NCI-H526 treated with DMSO at 0.1 percent for 48 hours (cell line): ENCODE measurements around the gene AVP.

Experiments used
- DNase-seq: peaks from one replicate; lab custom pipeline; 2025; lab: John Stamatoyannopoulos, UW

AVP gene

DNA sequence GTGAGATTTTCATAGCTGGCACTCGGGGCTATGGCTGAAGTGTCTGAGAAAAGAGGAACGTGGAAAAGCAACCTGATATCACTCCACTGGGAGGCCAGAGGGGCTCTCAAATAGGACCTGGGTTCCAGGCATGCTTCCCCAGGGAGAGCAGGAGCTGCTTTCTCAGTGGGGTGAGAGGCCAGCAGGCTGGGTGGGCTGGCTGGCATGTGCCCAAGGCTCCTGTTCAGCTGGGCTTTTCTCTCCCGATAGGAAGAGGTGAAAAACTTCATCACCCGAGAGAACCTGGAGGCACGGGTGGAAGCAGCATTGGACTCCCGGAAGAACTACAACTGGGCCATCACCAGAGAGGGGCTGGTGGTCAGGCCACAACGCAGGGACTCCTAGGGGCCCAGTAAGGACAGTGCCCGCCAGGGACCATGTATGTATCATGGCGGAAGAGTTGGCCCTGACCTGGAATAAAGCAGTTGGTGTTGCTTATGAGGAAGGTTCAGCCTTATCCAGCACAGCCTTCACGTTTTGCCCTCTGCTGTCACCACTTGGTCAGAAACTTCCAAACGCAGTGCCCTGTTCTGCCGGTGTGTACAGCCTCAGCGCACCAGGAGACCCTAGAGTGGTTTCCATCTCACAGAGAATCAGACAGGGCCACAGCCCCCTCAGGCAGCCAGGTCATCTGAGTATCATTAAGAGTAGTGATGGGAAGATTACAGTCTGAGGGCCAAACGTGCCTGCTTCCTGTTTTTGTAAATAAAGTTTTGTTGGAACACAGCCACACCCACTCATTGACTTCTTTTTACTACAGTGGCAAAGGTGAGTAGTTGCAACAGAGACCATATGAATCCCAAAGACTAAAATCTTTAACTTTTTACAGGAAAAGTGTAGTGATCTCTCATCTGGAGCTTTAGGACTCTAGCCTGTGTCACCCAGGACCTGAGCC, 36.8 kb downstream of the AVP start:
- no peak for DNase-seq

DNA sequence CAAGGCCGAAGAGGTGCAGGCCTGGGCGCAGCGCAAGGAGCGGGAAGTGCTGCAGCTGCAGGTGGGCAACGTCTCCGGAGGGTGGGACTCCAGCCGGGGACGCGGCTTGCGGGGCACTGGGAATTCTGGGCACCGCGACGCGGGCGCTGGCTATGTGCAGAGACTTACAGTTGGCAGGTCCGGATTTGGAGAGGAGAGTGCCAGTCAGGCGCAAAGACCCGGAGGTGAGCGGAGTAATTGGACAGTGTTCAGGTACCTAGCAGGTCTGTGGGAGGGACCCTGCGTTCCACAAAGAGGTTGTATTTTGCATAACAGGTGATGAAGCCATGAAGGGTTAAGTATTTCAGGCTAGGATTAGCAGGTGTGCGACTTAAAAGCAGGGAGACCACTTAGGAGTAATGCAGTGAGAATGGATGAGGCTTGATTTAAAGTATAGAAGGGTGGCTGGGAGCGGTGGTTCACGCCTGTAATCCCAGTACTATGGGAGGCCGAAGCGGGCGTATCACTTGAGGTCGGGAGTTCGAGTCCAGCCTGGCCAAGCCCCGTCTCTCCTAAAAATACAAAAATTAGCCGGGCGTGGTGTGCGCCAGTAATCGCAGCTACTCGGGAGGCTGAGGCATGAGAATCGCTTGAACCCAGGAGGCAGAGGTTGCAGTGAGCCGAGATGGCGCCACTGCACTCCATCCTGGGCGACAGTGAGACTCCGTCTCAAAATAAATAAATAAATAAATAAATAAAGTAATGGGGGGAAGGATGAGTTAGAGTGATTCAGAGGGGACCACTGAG, 37.7 kb downstream of the AVP start:
- DNase-seq: peak; percentile 94

DNA sequence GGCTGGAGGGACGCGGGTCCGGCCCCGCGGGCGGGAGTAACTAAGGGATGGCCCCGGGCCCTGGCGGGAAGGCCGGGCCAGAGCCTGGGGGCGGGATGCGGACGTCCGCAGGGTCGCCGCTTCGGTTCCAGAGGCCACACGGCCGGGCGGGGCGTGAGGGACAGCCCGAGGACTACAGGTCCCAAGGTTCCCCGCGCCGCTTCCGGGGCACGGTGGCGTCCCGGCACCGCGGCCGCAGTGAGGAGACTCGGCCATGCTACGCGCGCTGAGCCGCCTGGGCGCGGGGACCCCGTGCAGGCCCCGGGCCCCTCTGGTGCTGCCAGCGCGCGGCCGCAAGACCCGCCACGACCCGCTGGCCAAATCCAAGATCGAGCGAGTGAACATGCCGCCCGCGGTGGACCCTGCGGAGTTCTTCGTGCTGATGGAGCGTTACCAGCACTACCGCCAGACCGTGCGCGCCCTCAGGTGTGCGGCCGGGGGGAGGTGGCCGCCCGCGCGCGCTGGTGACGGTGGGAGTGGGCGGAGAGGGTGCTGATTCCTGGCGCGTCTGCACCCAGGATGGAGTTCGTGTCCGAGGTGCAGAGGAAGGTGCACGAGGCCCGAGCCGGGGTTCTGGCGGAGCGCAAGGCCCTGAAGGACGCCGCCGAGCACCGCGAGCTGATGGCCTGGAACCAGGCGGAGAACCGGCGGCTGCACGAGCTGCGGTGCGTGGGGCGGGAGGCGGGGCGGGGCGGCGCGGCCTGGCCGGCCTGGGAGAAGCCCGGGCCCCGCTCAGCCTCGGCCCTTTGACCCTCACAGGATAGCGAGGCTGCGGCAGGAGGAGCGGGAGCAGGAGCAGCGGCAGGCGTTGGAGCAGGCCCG, 38.5 kb downstream of the AVP start, which contains the start of gene MRPS26:
MRPS26 (plus strand) TSS at position 237 of the 861 bp plus-strand sequence; CDS start at position 254, 17 bp downstream.
- peak; percentile 76 for DNase-seq

DNA sequence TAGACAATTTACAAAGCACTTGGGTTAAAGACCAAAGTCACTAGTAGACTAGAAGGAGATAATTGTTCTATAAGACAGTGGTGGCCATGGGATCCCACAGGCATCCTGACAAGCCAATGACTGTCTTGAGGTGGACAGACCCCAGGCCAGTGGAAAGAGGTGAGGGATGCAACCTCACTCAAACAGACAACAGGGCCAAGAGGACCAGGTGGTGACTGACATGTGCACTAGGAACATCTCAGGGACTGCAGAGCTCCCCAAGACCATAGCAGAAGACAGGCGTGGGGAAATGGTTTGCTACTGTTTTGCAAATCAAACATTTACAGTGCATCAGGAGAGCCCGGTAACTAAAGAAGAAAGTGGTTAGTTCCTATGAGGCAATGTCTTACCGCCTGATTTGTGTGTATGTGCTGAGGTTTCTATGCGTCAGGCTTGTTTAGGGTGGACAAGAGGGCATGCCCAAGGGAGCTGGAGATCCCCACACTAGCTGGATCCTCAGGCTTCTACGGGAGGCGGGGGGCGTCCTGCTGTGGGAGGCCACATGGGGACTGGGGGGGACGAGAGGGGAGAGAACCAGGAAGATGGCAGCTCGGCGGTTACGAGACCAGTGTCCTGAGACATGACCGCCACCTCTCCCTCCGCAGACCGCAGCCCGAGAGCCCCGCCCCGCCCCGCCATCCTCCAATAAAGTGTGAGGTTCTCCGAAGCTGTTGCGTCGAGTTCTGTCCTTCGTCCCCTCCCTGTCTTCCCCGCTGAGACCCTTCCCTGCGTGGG, 39.3 kb downstream of the AVP start:
- peak; percentile 75 for DNase-seq

DNA sequence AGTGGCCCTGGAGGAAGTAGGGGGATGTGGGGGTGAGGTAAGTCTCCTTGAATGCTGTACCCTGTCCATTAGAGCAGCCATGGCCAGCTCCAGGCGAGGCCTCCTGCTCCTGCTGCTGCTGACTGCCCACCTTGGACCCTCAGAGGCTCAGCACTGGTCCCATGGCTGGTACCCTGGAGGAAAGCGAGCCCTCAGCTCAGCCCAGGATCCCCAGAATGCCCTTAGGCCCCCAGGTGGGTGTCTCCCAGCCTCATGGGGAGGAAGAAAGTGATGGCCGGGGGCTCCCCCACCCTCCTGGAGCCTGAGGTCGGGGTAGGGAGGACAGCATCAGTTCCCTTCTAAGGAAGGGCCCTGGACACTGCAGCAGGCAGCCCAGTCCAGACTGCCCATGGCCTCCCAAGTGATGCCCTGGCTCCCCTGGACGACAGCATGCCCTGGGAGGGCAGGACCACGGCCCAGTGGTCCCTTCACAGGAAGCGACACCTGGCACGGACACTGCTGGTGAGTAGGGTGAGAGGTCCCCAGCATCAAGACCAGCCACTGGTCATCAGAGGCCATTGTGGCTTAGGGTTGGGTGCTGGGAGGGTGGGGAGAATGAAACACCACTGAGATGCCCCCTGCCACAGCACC, 40.1 kb downstream of the AVP start:
- no peak for DNase-seq

DNA sequence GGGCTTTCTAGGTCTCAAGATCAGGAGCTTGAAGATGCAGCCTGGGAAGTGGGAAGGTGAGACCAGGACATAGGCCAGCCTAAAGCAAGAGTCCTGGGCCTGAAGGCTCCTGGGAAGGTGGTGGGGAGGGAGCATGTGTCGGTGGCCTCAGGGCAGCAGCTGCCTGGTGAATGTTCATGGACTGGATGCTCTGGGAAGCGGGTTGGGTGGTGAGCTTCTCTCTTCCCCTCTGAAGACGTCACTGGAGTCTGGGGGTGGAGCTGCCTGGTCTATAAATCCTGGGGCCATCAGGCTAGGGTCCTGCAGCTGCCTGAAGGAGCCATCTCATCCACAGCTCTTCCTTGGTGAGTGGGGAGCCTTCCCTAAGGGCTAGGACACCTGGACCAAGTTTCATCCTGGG, 41.2 kb downstream of the AVP start, which contains the start of gene GNRH2:
GNRH2 (plus strand) TSS at position 301 of the 400 bp plus-strand sequence. CDS start 793 bp downstream, outside the sequence.
- DNase-seq: no peak

DNA sequence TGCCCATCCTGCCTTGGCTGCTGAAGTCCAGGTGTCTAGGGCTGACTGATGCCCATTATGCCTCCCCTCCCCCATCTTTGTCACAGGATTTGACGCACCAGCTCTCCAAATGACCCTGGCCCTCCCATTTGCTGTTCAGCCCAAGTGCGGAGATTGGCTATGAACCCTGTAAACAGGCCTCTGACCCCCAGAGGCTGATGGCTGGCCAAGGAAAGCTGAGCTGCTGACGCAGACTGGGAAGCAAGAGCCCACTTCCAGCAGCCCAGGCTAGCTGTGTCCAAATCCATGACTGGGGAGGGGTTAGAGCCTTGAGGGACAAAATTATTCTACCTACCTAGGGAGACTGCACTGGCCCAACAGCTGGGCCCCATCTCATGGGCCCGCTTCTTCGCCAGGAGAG, 41.9 kb downstream of the AVP start:
- no peak for DNase-seq

DNA sequence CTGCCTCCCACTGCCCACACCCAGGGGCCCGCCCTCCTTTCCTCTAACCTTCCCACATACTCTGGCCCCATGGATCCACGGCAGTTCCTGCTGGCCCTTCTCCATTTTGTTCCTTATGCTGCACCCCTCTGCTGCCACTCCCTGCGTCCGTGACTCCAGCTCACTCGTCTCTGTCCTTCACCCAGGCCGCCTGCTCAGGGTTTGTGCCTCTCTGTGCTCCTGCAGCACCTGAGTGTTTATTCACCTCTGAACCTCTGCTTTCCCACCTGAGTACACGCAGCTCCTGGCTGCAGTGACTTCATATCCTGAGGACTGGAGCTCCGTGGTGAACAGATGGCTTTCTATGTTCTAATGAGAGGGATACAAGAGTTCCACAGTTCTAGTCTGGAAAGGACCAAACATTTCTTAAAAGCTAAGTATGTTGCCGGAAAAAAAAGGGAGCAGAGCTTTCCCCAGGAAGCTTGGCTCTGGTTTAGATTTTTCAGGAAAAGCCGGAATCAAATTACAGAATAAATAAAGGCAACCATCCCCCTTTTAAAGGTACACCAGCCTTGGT, 42.6 kb downstream of the AVP start:
- DNase-seq: peak; percentile 25

DNA sequence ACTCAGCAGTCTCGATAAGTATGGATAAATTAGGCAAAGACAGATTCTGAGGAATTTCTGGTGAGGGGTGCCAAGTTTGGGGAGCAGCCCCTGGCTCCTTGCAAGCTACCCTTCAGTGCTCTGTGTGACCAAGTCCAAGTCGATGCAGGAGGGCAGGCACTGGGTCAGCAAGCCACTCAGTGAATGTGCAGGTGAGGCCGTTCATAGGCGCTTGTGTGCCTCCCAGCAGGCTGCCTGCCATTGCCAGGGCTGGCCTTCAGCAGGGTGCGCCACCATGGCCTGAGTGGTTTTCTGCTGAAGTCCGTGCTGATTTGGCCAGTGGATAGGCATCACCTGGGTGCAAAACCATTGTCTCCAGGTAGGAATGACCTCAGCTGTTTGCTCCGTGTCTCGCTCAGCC, 44.4 kb downstream of the AVP start:
- no peak for DNase-seq

DNA sequence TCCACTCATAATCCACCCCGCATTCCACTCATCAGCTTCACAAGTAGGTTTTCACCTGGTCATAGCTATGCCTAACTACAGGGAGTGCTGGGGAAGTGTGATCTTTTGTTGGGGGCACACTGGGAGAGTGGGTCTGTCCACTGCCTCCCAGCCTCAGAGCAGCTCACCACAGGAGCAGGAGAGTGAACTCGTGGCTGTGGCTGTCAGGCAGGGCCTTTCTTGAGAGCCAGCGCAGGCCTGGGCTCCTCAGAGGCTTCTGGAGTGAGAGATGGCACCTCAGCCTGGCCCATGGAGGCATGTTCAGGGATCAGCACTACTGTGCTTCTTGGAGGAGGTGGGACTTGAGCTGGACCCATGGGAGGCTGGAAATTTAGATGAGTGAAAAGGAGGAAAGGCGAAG, 45.1 kb downstream of the AVP start:
- no peak for DNase-seq

DNA sequence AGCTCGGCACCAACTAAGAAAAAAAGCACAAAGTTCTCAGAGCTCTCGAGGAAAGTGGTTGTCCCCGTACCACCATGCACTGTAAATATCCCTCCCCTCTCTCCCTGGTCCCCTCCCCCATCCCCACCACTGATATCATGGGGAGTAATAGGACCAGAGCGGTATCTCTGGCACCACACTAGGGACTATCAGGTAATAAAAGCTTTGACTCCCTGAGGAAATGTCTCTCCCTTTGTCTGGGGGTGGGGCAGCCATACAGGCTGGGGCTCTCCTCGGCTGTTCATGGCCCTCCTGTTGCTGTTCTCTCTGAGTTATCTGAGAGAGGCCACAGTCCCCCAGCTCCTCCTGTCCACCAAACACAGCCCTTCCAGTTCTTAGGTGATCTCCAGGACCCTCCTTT, 46.1 kb downstream of the AVP start:
- no peak for DNase-seq

DNA sequence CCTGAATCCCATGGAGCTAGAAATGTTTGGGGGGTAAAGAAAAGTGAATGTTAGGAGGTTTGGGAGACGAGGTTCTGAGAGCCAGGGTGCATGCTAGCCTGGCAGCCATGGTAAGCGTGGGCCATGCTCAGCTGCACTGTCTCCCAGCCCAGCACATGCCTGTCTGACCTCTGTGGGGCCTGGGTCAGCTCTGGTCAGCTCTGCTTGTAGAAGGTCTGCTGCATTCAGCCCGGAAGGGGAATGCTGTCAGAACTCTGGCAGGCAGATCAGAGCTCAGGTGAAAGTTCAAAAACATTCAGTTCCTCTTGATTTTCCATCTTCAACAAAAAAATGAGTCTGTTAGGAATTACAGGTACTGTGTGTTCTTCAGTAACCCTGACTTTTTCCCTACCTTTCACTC, 46.9 kb downstream of the AVP start:
- DNase-seq: no peak

DNA sequence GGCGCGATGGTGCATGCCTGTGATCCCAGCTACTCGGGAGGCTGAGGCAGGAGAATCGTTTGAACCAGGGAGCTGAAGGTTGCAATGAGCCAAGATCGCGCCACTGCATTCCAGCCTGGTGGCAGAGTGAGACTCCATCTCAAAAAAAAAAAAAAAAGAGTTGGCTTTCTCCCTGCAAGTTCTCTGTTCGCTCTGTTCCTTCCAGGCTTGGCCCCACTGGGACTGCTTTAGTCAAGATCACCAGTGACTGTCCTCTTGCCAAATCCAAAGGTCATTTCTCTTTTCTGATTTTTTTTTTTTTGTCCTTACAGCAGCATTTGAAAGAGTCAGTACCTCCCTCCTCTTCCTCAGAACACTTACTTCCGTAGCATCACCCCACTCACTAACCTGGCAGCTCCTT, 51.9 kb downstream of the AVP start:
- DNase-seq: no peak
